ENCODE results near the gene CRMP1.

CRMP1 gene

DNA sequence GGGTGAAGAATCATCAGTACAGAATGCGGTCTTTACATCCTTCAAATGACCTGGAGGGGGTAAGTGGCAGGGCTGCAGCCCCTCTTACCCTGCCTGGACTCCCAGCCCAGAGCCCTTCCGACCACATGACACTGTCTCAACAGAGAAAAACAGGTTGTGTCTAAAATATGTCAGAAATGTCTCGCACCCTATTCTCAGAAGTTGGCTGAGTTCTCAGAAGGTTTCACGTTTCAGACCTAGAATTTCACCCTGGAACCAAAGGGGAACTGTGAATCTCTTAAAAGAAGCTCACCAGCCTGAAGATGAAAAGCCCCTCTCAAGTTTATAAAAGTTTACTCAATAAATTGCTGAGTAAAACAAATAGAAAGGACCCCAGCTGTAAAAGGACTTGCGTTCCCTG is 7.0 kb upstream of the CRMP1 start:
- no peak overlapping the region for H3K27ac ChIP-seq (ENCODE audit: low read depth, low read length)
- peaks cover 90% of the 10 kb centered on the region for H3K27me3 ChIP-seq (ENCODE audit: control insufficient read depth, insufficient read depth, low read length)
- no peaks in the 10 kb centered on the region for H3K9me3 ChIP-seq (ENCODE audit: control insufficient read depth, insufficient read depth, low read length)
- peaks cover 22% of the 10 kb centered on the region for H3K4me1 ChIP-seq (ENCODE audit: control insufficient read depth, insufficient read depth, low read length)
- H3K36me3 ChIP-seq (ENCODE audit: control insufficient read depth, insufficient read depth, low read length): no peaks in the 10 kb centered on the region
- H3K4me3 ChIP-seq (ENCODE audit: low read depth, low read length): no peak overlapping the region
- no peak overlapping the region for H3K9ac ChIP-seq (ENCODE audit: low read depth, low read length)

DNA sequence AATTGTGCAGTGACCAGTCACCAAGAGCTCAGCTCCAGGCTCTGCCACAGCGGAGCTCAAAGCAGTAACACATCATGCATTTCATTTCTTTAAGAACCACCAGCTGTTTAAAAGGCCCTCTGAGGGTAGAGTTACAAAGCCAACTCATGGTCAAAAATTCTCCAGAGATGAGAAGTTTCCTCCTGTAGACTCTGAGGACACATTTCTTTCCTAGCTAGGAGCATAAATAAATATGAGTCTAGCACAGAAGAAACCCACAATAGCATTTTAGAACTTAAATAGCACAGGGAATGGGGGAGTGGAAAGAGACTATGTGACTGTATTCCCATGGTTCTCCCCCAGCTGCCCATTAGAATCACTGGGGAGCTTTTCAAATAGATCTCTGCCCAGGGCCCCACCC is 6.5 kb upstream of the CRMP1 start:
- no peak overlapping the region for H3K27ac ChIP-seq (ENCODE audit: low read depth, low read length)

DNA sequence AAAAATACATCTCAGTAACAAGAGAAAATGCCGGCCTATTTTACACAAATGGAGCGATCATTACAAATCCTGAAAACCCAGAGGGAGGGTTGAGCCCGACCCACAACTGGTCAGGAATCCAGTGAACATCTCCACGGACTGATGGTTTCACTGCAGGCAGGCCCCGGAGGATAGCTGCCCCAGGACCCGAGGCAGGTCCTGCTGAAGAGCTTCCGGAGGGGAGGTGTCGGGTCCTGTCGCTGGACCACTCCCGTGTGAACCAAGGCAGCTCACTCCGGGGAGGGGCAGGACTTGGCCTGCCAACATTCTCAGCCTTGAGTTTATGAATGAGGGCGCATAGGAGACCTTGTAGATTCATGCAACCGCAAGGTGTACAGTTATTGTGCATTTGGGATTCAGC is 4.8 kb upstream of the CRMP1 start:
- peaks cover 15% of the 10 kb centered on the region for H3K4me1 ChIP-seq (ENCODE audit: control insufficient read depth, insufficient read depth, low read length)
- H3K27me3 ChIP-seq (ENCODE audit: control insufficient read depth, insufficient read depth, low read length): peaks cover 90% of the 10 kb centered on the region

More for the DNA sequence above, 6.5 kb upstream of the CRMP1 start:
- H3K4me1 ChIP-seq (ENCODE audit: control insufficient read depth, insufficient read depth, low read length): peaks cover 18% of the 10 kb centered on the region
- H3K36me3 ChIP-seq (ENCODE audit: control insufficient read depth, insufficient read depth, low read length): no peaks in the 10 kb centered on the region
- no peaks in the 10 kb centered on the region for H3K9me3 ChIP-seq (ENCODE audit: control insufficient read depth, insufficient read depth, low read length)
- no peak overlapping the region for H3K9ac ChIP-seq (ENCODE audit: low read depth, low read length)
- H3K27me3 ChIP-seq (ENCODE audit: control insufficient read depth, insufficient read depth, low read length): peaks cover 90% of the 10 kb centered on the region
- H3K4me3 ChIP-seq (ENCODE audit: low read depth, low read length): no peak overlapping the region

DNA sequence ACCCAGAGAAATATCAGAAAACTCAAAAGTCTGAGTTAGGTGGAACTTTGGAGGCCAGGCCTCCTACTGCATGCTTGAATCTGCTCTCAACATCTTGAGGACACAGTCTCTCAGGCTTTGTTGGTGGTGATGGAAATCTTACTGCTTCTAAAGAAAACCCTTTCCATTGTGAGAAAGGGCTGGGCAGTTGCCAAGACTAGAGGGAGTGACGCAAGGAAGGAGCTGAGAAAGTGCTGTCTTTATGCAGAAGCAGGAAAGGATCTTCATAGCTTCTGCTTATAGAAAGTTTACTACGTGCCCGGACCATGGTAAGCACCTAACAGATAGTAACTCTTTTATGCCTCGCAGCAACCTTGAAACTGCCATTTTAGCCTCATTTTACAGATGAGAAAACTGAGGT is 2.4 kb upstream of the CRMP1 start:
- H3K4me1 ChIP-seq (ENCODE audit: control insufficient read depth, insufficient read depth, low read length): peaks cover 19% of the 10 kb centered on the region
- peaks cover 92% of the 10 kb centered on the region for H3K27me3 ChIP-seq (ENCODE audit: control insufficient read depth, insufficient read depth, low read length)
- H3K36me3 ChIP-seq (ENCODE audit: control insufficient read depth, insufficient read depth, low read length): no peaks in the 10 kb centered on the region
- no peak overlapping the region for H3K4me3 ChIP-seq (ENCODE audit: low read depth, low read length)
- H3K27ac ChIP-seq (ENCODE audit: low read depth, low read length): no peak overlapping the region
- H3K9me3 ChIP-seq (ENCODE audit: control insufficient read depth, insufficient read depth, low read length): no peaks in the 10 kb centered on the region
- H3K9ac ChIP-seq (ENCODE audit: low read depth, low read length): no peak overlapping the region

More for the DNA sequence above, 4.8 kb upstream of the CRMP1 start:
- Histone ChIP-seq H3K9me3 (ENCODE audit: control insufficient read depth, insufficient read depth, low read length) (no peaks in the 10 kb centered on the region), H3K9ac (ENCODE audit: low read depth, low read length) (no peak overlapping the region), H3K27ac (ENCODE audit: low read depth, low read length) (no peak overlapping the region), H3K4me3 (ENCODE audit: low read depth, low read length) (no peak overlapping the region), H3K36me3 (ENCODE audit: control insufficient read depth, insufficient read depth, low read length) (no peaks in the 10 kb centered on the region)

DNA sequence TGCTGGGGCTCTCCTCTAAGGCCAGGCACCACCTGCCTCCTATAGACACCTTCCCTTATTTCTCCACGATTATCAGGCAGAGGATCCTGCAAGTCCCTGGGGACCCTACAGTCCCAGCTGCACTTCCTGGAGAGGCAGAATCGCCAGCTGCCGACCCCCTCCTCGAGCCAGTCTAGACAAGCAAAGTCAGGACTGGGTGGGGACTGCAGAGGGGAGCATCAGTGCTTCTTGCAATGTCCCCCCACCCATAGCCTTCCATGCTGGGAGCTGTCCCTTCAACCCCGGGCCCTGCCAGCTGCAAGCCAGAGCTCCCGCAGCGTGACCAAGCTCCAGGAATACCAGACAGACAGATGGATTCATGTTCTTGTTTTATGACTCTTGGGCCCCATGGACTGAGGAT is 1.4 kb upstream of the CRMP1 start:
- Histone ChIP-seq H3K9me3 (ENCODE audit: control insufficient read depth, insufficient read depth, low read length) (no peaks in the 10 kb centered on the region), H3K27me3 (ENCODE audit: control insufficient read depth, insufficient read depth, low read length) (peaks cover 87% of the 10 kb centered on the region), H3K27ac (ENCODE audit: low read depth, low read length) (no peak overlapping the region), H3K9ac (ENCODE audit: low read depth, low read length) (no peak overlapping the region), H3K4me3 (ENCODE audit: low read depth, low read length) (no peak overlapping the region), H3K4me1 (ENCODE audit: control insufficient read depth, insufficient read depth, low read length) (peaks cover 27% of the 10 kb centered on the region), H3K36me3 (ENCODE audit: control insufficient read depth, insufficient read depth, low read length) (no peaks in the 10 kb centered on the region)

DNA sequence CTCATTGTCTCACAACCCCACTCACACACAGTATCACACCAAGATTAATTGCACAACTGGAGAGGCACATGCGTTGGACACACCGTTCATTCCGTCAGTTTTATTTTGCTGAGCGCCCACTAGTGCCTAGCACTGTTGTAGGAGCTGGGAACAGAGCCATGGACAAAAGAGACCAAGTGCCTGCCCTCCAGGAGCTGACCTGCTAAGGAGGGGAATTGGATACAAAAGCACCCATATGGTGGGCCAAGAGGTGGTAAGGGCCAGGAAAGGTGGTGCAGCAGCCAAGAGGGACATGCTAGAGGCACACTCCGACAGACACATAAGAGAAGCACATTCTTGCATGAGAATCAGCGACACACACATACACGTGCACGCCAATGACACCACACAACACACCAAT is 705 bp upstream of the CRMP1 start:
- H3K36me3 ChIP-seq (ENCODE audit: control insufficient read depth, insufficient read depth, low read length): no peaks in the 10 kb centered on the region
- H3K9me3 ChIP-seq (ENCODE audit: control insufficient read depth, insufficient read depth, low read length): no peaks in the 10 kb centered on the region
- H3K27ac ChIP-seq (ENCODE audit: low read depth, low read length): no peak overlapping the region
- H3K9ac ChIP-seq (ENCODE audit: low read depth, low read length): no peak overlapping the region
- H3K4me1 ChIP-seq (ENCODE audit: control insufficient read depth, insufficient read depth, low read length): peaks cover 32% of the 10 kb centered on the region
- peak overlapping the region; percentile 49 for H3K4me3 ChIP-seq (ENCODE audit: low read depth, low read length)
- H3K27me3 ChIP-seq (ENCODE audit: control insufficient read depth, insufficient read depth, low read length): peaks cover 86% of the 10 kb centered on the region

DNA sequence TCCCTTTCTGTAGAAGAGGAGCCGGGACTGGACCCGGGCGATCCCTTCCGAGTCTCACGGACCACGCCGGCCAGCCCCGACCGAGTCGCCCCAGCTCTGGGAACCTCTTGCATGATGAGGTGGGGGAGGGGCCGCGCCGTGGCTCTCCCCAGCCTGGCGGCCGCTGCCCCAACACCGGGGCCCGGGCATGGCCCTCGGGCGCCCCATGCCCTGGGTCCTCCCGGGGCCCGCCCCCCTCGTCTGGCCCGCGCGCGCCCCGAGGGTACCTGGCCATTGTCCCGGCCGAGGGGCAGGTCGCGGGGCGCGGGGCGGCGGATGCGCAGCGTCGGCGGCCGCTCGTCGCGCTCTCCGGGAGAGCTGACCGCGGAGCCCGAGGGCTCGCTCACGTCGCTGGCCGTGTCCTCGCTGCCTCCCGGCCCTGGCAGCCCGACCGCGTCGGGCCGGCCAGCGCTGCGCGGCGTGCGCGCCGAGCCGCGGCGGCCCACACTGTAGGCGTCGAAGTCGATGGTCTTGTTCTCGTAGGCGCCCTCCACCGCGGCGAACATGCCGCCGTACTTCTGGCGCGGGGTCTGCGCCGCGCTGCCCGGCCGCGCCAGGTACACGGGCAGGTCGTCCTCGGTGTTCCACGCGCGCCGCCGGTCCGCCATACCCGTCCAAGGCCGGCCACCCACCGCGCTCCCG is 423 bp downstream of the CRMP1 start:
- H3K36me3 ChIP-seq (ENCODE audit: control insufficient read depth, insufficient read depth, low read length): no peaks in the 10 kb centered on the region
- H3K27me3 ChIP-seq (ENCODE audit: control insufficient read depth, insufficient read depth, low read length): peaks cover 75% of the 10 kb centered on the region
- H3K4me3 ChIP-seq (ENCODE audit: low read depth, low read length): peak overlapping the region; percentile 50; the same call in 1 of the 2 replicates

DNA sequence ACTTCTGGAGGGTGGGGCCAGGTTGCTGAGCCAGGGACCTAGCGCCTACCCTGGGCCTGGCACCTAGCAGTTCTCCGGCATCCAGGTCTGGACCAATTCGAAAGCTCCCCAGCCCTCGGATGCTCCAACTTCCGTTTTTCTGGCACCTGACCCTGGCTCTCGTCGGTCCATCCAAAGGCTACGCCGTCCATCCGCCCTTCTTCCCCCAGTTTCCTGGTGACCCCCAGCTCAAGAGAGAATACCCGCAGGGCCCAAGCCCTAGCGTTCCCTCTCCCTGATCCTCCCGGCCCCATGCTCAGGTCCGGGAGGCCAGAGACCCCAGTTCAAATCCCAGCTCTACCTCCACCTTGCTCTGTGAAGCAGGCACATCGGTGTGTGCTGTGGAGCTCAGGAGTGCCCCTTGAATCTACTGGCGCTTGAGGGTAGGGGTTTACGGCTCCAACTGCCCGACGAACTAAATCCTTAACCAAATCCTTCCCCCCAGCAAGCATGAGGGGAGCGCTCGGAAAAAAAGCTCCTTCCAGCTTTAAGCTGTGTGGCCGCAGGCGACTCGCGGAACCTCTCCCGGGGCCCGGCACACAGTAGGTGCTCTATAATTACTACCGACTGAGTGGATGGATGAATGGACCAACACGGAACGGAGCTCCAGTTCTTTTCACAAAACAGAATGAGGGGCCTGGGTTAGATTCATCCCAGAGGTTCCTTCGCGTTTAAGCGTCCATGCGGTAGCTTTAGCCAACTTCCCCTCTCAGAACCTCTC is 1.1 kb downstream of the CRMP1 start:
- peak overlapping the region; percentile 50; the same call in 1 of the 2 replicates for H3K4me3 ChIP-seq (ENCODE audit: low read depth, low read length)
- H3K36me3 ChIP-seq (ENCODE audit: control insufficient read depth, insufficient read depth, low read length): no peaks in the 10 kb centered on the region
- H3K4me1 ChIP-seq (ENCODE audit: control insufficient read depth, insufficient read depth, low read length): peaks cover 36% of the 10 kb centered on the region
- H3K9ac ChIP-seq (ENCODE audit: low read depth, low read length): no peak overlapping the region
- no peaks in the 10 kb centered on the region for H3K9me3 ChIP-seq (ENCODE audit: control insufficient read depth, insufficient read depth, low read length)
- no peak overlapping the region for H3K27ac ChIP-seq (ENCODE audit: low read depth, low read length)
- peaks cover 72% of the 10 kb centered on the region for H3K27me3 ChIP-seq (ENCODE audit: control insufficient read depth, insufficient read depth, low read length)

More for the DNA sequence above, 423 bp downstream of the CRMP1 start:
- Histone ChIP-seq H3K9ac (ENCODE audit: low read depth, low read length) (no peak overlapping the region), H3K9me3 (ENCODE audit: control insufficient read depth, insufficient read depth, low read length) (no peaks in the 10 kb centered on the region), H3K4me1 (ENCODE audit: control insufficient read depth, insufficient read depth, low read length) (peaks cover 32% of the 10 kb centered on the region), H3K27ac (ENCODE audit: low read depth, low read length) (no peak overlapping the region)

DNA sequence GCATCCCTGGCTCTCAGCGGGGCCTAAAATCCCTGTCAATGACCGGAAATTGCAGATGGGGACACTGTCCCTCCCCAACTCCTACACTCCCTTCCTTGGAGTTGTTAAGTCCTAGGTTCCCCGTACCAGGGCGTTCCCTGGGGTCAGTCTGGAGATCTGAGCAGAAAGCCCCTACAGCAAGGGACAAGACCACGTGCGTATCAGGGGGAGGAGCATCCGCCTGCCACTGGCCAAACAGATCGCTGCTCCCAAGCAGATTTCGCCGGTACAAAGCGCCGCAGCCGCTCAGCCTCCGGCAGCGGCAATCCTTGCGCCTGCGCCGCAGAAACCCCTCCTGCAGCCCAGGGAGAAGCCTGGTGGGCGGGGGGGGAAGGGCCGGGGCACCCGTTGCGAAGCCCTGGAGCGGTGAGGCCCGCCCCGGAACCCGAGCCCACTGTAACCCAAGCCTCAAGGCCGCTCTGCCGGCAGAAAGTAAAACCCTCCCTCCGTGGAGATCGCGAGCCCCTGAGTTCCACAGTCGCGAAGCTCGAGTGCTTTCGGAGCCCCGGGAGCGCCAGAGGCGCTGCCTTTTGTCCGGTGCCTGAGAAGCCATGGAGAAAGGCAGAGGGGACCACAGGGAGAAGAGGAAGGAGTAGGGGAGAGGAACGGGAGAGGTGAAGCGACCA is 2.7 kb downstream of the CRMP1 start:
- Histone ChIP-seq H3K9ac (ENCODE audit: low read depth, low read length) (no peak overlapping the region), H3K27me3 (ENCODE audit: control insufficient read depth, insufficient read depth, low read length) (peaks cover 56% of the 10 kb centered on the region), H3K9me3 (ENCODE audit: control insufficient read depth, insufficient read depth, low read length) (no peaks in the 10 kb centered on the region), H3K27ac (ENCODE audit: low read depth, low read length) (no peak overlapping the region), H3K36me3 (ENCODE audit: control insufficient read depth, insufficient read depth, low read length) (no peaks in the 10 kb centered on the region), H3K4me3 (ENCODE audit: low read depth, low read length) (peak overlapping the region; percentile 86), H3K4me1 (ENCODE audit: control insufficient read depth, insufficient read depth, low read length) (peaks cover 37% of the 10 kb centered on the region)

DNA sequence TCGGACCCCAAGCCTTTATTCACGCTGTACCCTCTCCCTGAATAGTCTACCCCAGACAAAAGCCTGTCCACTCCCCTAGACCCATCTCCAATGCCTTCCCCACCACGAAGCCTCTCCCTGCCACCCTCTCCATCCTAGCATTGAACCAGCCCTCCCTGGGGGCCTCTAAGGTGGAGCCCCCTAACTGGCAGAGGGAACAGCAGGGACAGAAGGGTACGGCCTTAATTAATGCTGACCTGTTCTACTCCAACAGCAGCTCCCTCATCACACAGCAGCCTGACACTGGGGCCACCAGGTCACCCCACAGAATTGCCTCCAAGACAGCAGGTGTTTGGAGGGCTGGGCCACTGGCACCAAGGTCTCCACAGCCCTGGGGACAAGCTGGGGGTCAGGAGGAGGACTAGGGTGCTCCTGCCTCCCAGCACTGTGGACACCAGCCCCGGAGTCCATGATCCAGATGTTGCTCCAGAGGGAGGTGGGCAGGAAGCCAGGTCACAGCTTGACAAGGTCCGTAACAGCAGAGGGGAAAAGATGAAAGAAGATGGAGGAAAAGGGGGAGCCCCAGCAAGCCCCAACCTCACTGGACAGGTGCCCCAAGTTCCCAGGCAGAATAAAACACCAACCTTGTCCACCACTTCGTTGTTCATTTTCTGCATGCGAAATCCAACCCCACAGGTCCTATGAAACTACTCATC is 3.7 kb downstream of the CRMP1 start:
- Histone ChIP-seq H3K9me3 (ENCODE audit: control insufficient read depth, insufficient read depth, low read length) (no peaks in the 10 kb centered on the region), H3K4me3 (ENCODE audit: low read depth, low read length) (peak overlapping the region; percentile 86), H3K36me3 (ENCODE audit: control insufficient read depth, insufficient read depth, low read length) (no peaks in the 10 kb centered on the region), H3K27me3 (ENCODE audit: control insufficient read depth, insufficient read depth, low read length) (peaks cover 46% of the 10 kb centered on the region), H3K9ac (ENCODE audit: low read depth, low read length) (no peak overlapping the region), H3K4me1 (ENCODE audit: control insufficient read depth, insufficient read depth, low read length) (peaks cover 39% of the 10 kb centered on the region), H3K27ac (ENCODE audit: low read depth, low read length) (no peak overlapping the region)

Data from HUES48 (cell line).